GM19324 (cell line): ENCODE measurements around the gene TSC22D3.
A peak's percentile ranks its signal among the peaks of the same experiment; 100 is the strongest.

Source experiments
- ATAC-seq: cut with Tn5 transposase; IDR thresholded peaks from one replicate; pipeline ENCODE4 v1.9.1; 2021; ENCODE audit warnings: mild to moderate bottlenecking, moderate library complexity; ENCODE audit not compliant: unreplicated experiment, low FRiP score

Gene TSC22D3

GRCh38 chrX:107763647-107764046 is 11.9 kb downstream of the TSC22D3 start:
- ATAC-seq, result no peak

- ATAC-seq, result no peak
Observed at GRCh38 chrX:107760304-107761077, 15.1 kb downstream of the TSC22D3 start.

GRCh38 chrX:107758231-107758766 is 17.3 kb downstream of the TSC22D3 start:
- ATAC-seq, result no peak

GRCh38 chrX:107755721-107756120 is 19.9 kb downstream of the TSC22D3 start:
- no peak for ATAC-seq

- ATAC-seq, result no peak
Observed at GRCh38 chrX:107753187-107753586, 22.4 kb downstream of the TSC22D3 start.

- no peak for ATAC-seq
Observed at GRCh38 chrX:107752714-107753113, 22.9 kb downstream of the TSC22D3 start.

GRCh38 chrX:107752043-107752442 is 23.5 kb downstream of the TSC22D3 start:
- ATAC-seq, result no peak

- no peak for ATAC-seq
Observed at GRCh38 chrX:107750861-107751445, 24.6 kb downstream of the TSC22D3 start.

- ATAC-seq, result no peak
Observed at GRCh38 chrX:107750263-107750662, 25.3 kb downstream of the TSC22D3 start.

GRCh38 chrX:107748506-107748905 is 27.1 kb downstream of the TSC22D3 start:
- ATAC-seq, result no peak

GRCh38 chrX:107747596-107748161 is 27.9 kb downstream of the TSC22D3 start:
- ATAC-seq, result no peak

GRCh38 chrX:107744868-107745267 is 30.7 kb downstream of the TSC22D3 start:
- ATAC-seq, result no peak

GRCh38 chrX:107743995-107744394 is 31.6 kb downstream of the TSC22D3 start:
- no peak for ATAC-seq

- ATAC-seq, result no peak
Observed at GRCh38 chrX:107742700-107743191, 32.8 kb downstream of the TSC22D3 start.

- peak; percentile 4 for ATAC-seq
Observed at GRCh38 chrX:107741404-107741790, 34.2 kb downstream of the TSC22D3 start.

GRCh38 chrX:107739541-107739940 is 36.0 kb downstream of the TSC22D3 start:
- no peak for ATAC-seq

GRCh38 chrX:107738768-107739167 is 36.8 kb downstream of the TSC22D3 start:
- ATAC-seq, result no peak

- ATAC-seq, result no peak
Observed at GRCh38 chrX:107738272-107738671, 37.3 kb downstream of the TSC22D3 start.

GRCh38 chrX:107736781-107737531 is 38.6 kb downstream of the TSC22D3 start:
- no peak for ATAC-seq

GRCh38 chrX:107734646-107735045 is 40.9 kb downstream of the TSC22D3 start:
- ATAC-seq, result no peak

- ATAC-seq, result no peak
Observed at GRCh38 chrX:107733686-107734085, 41.9 kb downstream of the TSC22D3 start.
